Gastroesophageal sphincter (tissue), 4 donors: ENCODE measurements around the gene CD300LG. TPM values are rescaled to one million over a fixed set of nuclear protein-coding genes. Genes with fewer than 3 reads are reported as not detected.

Experiments used
- ATAC-seq: fragments of 150-250 bp; one replicate; pipeline ENCODE4 v1.9.1; 2016; ENCODE audit warnings: mild to moderate bottlenecking, moderate library complexity
- H3K27ac ChIP-seq, 4 donors: fragments of 200-600 bp; sonication (generic) in 3 of 4; 1 replicate in 3 of 4; 2 replicates in 1 of 4; pipeline ENCODE4 v1.5.1; 2016 to 2019
- H3K27me3 ChIP-seq: fragments of 200-600 bp; sonication (generic); one replicate; pipeline ENCODE4 v1.5.1; 2019
- H3K36me3 ChIP-seq, 2 donors: fragments of 200-600 bp; sonication (generic); one replicate each; pipeline ENCODE4 v1.5.1; 2019; ENCODE audit warnings: control low read depth in 1 of 2
- H3K4me1 ChIP-seq, 3 donors: fragments of 200-600 bp; sonication (generic); 1 replicate in 2 of 3; 2 replicates in 1 of 3; pipeline ENCODE4 v1.5.1; 2016 to 2019; ENCODE audit warnings: control low read depth in 2 of 3
- H3K4me3 ChIP-seq, 2 donors: fragments of 200-600 bp; sonication (generic); one replicate each; pipeline ENCODE4 v1.5.1; 2019; ENCODE audit warnings: mild to moderate bottlenecking in 1 of 2, moderate library complexity in 1 of 2
- H3K9me3 ChIP-seq, 3 donors: fragments of 200-600 bp; sonication (generic); one replicate each; pipeline ENCODE4 v1.5.1; 2017 to 2019; ENCODE audit warnings: control low read depth in 2 of 3
- CTCF ChIP-seq, 4 experiments: fragments of 200-600 bp in 2 of 4; fragments of 450-650 bp in 2 of 4; sonication (generic) in 1 of 4; IDR thresholded peaks; one replicate each; pipeline ENCODE4 v1.5.1; 2017 to 2019; ENCODE audit warnings: antibody characterized with exemption in 4 of 4, mild to moderate bottlenecking in 2 of 4, moderate library complexity in 2 of 4
- EP300 ChIP-seq: sonication (generic); formaldehyde crosslinking; IDR thresholded peaks from one replicate; pipeline ENCODE4 v1.6.1; 2017; ENCODE audit warnings: antibody characterized with exemption, mild to moderate bottlenecking
- POLR2A ChIP-seq, 2 donors: fragments of 450-650 bp; IDR thresholded peaks; one replicate each; pipeline ENCODE4 v1.6.1; 2017; ENCODE audit warnings: antibody characterized with exemption in 2 of 2, mild to moderate bottlenecking in 2 of 2, moderate library complexity in 1 of 2
- POLR2AphosphoS5 ChIP-seq: sonication (generic); formaldehyde crosslinking; IDR thresholded peaks from one replicate; pipeline ENCODE4 v1.6.1; 2017; ENCODE audit warnings: antibody characterized with exemption
- WGBS, 2 donors: methylation state at CpG; one replicate each; pipeline ENCODE4 v1.1.5; 2018; ENCODE audit warnings: low coverage in 1 of 2; 5-methylcytosine and 5-hydroxymethylcytosine counted together
- total RNA-seq, 4 donors: library from RNA; depleted of rRNA; stranded (reverse); fragments of >200 nt; gene quantifications; one replicate each; pipeline ENCODE4 v1.1.0, GENCODE V29; 2016

CD300LG gene
- total RNA-seq, 4 donors from 2014 or later, result 1.6 to 16.2 (median 3.7) TPM

DNA sequence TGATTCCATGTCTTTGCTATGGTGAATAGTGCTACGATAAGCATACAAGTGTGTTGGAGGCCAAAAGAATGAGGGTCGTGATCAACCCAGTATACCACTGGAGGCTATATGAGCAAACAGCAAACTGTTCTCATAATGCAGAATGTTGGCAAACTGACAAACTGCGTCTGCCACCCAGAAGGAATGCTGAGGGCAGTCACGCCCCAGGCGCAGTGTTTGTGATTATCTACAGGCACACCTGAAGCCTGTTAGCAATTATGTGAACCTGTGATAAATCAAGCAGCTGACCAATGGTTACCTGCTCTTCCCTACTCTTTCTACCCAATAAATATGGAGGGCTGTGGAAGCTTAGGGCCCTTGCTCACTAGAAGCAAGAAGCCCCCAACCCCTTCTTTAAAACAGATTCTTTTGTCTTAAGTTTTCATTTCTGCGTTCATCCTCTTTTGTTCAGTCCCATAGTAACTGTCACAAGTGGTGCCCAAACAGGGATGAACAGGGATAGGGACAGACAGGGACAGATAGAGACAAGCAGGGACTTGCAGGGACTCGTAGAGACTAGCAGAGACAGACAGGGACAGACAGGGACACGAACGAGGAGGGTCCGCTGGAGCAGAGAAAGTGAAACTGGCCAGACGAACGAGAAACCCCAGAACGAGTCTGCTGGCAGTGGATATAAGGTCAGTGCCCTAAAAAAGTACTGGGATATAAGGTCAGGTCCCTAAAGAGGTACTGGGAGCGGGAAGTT, 25.1 kb downstream of the CD300LG start:
- Histone ChIP-seq H3K4me1 (no peaks in the 10 kb centered on the region), H3K36me3 (peaks cover 0 to 16% of the 10 kb centered on the region in 2 donors), H3K4me3 (peak overlapping the region in 1 of 2 donors; percentile 2), H3K27me3 (peaks cover 8% of the 10 kb centered on the region), H3K9me3 (no peaks in the 10 kb centered on the region), H3K27ac (no peak overlapping the region)
- no peak for ATAC-seq
- 60 to 67% methylated on average over 10 to 12 of the region's 14 CpGs for WGBS, 2 donors
- TF ChIP-seq POLR2AphosphoS5, result no peak
- TF ChIP-seq EP300, result no peak
- no peak for TF ChIP-seq CTCF (IDR thresholded peaks at IDR 0.05)
- TF ChIP-seq POLR2A (IDR thresholded peaks at IDR 0.05), result no peak

DNA sequence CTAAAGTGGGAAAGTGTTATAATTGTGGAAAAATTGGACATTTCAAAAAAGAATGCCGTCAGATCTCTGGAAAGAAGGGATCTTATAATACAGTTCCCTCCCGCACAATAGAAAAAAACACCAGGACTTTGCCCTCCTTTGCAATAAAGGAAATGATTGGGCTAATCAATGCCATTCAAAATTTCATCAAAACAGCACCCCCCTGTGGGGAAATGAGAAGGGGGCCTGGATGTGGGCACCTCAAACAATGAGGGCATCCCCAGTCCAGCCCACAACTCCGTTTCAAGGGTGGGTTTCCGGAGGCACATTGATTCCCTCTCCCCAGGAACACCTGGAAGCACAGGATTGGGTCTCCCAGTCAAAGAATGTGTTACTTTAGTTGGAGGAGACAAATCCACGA, 26.1 kb downstream of the CD300LG start:
- 47 to 54% methylated on average over 4 to 5 of the region's 5 CpGs for WGBS, 2 donors
- TF ChIP-seq EP300 (no peak), CTCF (IDR thresholded peaks at IDR 0.05) (no peak), POLR2A (IDR thresholded peaks at IDR 0.05) (no peak), POLR2AphosphoS5 (no peak)
- Histone ChIP-seq H3K4me1 (no peaks in the 10 kb centered on the region), H3K36me3 (peaks cover 0 to 26% of the 10 kb centered on the region in 2 donors), H3K27me3 (peaks cover 7% of the 10 kb centered on the region), H3K27ac (no peak overlapping the region), H3K9me3 (no peaks in the 10 kb centered on the region), H3K4me3 (no peak overlapping the region)
- ATAC-seq, result no peak

- Histone ChIP-seq H3K4me1 (peaks cover 0 to 6% (median 2%) of the 10 kb centered on the region in 3 donors), H3K4me3 (no peak overlapping the region), H3K9me3 (no peaks in the 10 kb centered on the region), H3K27me3 (peaks cover under 1% of the 10 kb centered on the region), H3K36me3 (peaks cover 0 to 28% of the 10 kb centered on the region in 2 donors), H3K27ac (no peak overlapping the region)
- no peak for TF ChIP-seq POLR2A (IDR thresholded peaks at IDR 0.05)
- no peak for TF ChIP-seq POLR2AphosphoS5
- TF ChIP-seq CTCF (IDR thresholded peaks at IDR 0.05), result no peak
- TF ChIP-seq EP300, result no peak
- WGBS, 2 donors, result 67 to 74% methylated on average over 6 of the region's 6 CpGs
- ATAC-seq, result no peak
These were observed 26.8 kb downstream of the CD300LG start for GRCh38 chr17:43873815-43874214.

- WGBS, 2 donors, result 44% methylated on average over 3 of the region's 3 CpGs; no CpG with 5 or more reads in 1 of the 2 donors
These were observed 27.3 kb downstream of the CD300LG start for GRCh38 chr17:43874293-43874692.

More at GRCh38 chr17:43874293-43874692, 27.3 kb downstream of the CD300LG start:
- Histone ChIP-seq H3K4me3 (no peak overlapping the region), H3K9me3 (no peaks in the 10 kb centered on the region), H3K27ac (no peak overlapping the region), H3K36me3 (peaks cover 0 to 33% of the 10 kb centered on the region in 2 donors), H3K4me1 (peaks cover 0 to 8% (median 3%) of the 10 kb centered on the region in 3 donors), H3K27me3 (no peaks in the 10 kb centered on the region)
- TF ChIP-seq CTCF (IDR thresholded peaks at IDR 0.05), result no peak
- no peak for TF ChIP-seq EP300
- TF ChIP-seq POLR2A (IDR thresholded peaks at IDR 0.05), result no peak
- TF ChIP-seq POLR2AphosphoS5, result no peak
- no peak for ATAC-seq
